ENCODE data around the gene PDLIM1. TPM values are rescaled to one million over a fixed set of nuclear protein-coding genes. Genes with fewer than 3 reads are reported as not detected.

PDLIM1 gene
- total RNA-seq, 1 experiment from 2014 or later, result 115 TPM

DNA sequence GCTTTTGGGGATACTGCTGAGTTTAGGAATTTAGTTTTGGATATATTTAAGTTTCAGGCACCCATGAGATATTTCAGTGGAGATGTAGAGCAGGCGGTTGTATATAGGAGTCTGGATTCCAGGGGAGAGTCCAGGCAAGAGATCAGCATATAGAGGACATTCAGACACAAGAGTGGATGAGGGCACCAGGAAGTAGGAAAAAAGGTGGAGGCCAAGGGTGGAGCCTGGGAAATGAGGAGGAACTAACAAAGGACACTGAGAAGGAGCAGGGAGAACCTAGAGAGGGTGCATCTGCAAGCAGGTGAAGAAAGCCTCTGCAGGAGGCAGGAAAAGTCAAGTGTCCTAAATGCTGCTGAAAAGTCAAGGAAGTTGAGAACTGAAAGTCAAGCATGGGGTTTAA, 13.1 kb upstream of the PDLIM1 start:
- H2BK15ac ChIP-seq (ENCODE audit: low read depth, low read length), result no peak overlapping the region
- no peaks in the 10 kb centered on the region for H3K9me3 Mint-ChIP-seq
- H2BK5ac ChIP-seq (ENCODE audit: insufficient read length, low read length), result no peak overlapping the region
- no peak overlapping the region for H3K4ac ChIP-seq (ENCODE audit: low read depth, low read length)
- H3K79me1 ChIP-seq (ENCODE audit: insufficient read depth, low read depth, low read length, poor library complexity, severe bottlenecking), result no peaks in the 10 kb centered on the region
- H3T11ph ChIP-seq (ENCODE audit: low read length), result no peak overlapping the region
- no peaks in the 10 kb centered on the region for H3K79me2 ChIP-seq (ENCODE audit: insufficient read depth, low read length)
- no peak overlapping the region for H3K18ac ChIP-seq (ENCODE audit: insufficient read length, low read depth, low read length)
- H3K36me3 Mint-ChIP-seq (ENCODE audit: insufficient read depth in 1 of 3, low read depth in 3 of 3), result no peaks in the 10 kb centered on the region
- no peak overlapping the region for H2AK5ac ChIP-seq (ENCODE audit: insufficient read length, low read length)
- H3K27ac ChIP-seq (ENCODE audit: insufficient read length, low read depth, low read length), result no peak overlapping the region
- H4K8ac ChIP-seq (replicated peaks; ENCODE audit: insufficient read length, low read depth, low read length), result no peak overlapping the region
- H3K27ac Mint-ChIP-seq, result no peak overlapping the region
- H3K14ac ChIP-seq (ENCODE audit: insufficient read depth, low read length), result no peak overlapping the region
- no peak overlapping the region for H3K4me2 ChIP-seq (ENCODE audit: insufficient read depth, insufficient read length, low read length)
- no peak overlapping the region for H3K4me3 Mint-ChIP-seq
- H4K91ac ChIP-seq (ENCODE audit: insufficient read length, low read depth, low read length), result no peak overlapping the region
- H4K20me1 ChIP-seq (ENCODE audit: control insufficient read depth, insufficient read depth, insufficient read length), result no peaks in the 10 kb centered on the region
- no peaks in the 10 kb centered on the region for H3K27me3 ChIP-seq (ENCODE audit: insufficient read depth, low read length)
- no peak overlapping the region for H3K56ac ChIP-seq (ENCODE audit: insufficient read length, low read depth, low read length)
- no peaks in the 10 kb centered on the region for H3K9me3 ChIP-seq (ENCODE audit: control insufficient read depth, low read depth, low read length)
- H3K4me1 Mint-ChIP-seq, result peaks cover 7 to 9% of the 10 kb centered on the region in 2 experiments
- peaks cover 33% of the 10 kb centered on the region for H3K27me3 Mint-ChIP-seq (ENCODE audit: low read depth)
- H2AFZ ChIP-seq (ENCODE audit: low read length), result no peak overlapping the region
- H2BK120ac ChIP-seq (ENCODE audit: low read depth, low read length, poor library complexity, severe bottlenecking), result no peak overlapping the region
- no peak for DNase-seq
- H2BK12ac ChIP-seq (ENCODE audit: insufficient read length, low read depth, low read length), result no peak overlapping the region
- H2BK20ac ChIP-seq (ENCODE audit: low read depth, low read length, poor library complexity, severe bottlenecking), result no peak overlapping the region
- H3K9ac ChIP-seq (ENCODE audit: extremely low read depth, insufficient read length, low read length), result no peak overlapping the region
- H3K23ac ChIP-seq (ENCODE audit: insufficient read length, low read depth, low read length), result no peak overlapping the region
- H3K23me2 ChIP-seq (ENCODE audit: insufficient read length, low read depth, low read length, poor library complexity, severe bottlenecking), result no peaks in the 10 kb centered on the region
- WGBS (ENCODE audit: extremely low coverage, insufficient read length, low lambda C conversion rate), result no CpG with 5 or more reads among the region's 1 CpG
- H4K5ac ChIP-seq (ENCODE audit: insufficient read length, low read depth, low read length), result no peak overlapping the region
- TF ChIP-seq, protein P1, sequence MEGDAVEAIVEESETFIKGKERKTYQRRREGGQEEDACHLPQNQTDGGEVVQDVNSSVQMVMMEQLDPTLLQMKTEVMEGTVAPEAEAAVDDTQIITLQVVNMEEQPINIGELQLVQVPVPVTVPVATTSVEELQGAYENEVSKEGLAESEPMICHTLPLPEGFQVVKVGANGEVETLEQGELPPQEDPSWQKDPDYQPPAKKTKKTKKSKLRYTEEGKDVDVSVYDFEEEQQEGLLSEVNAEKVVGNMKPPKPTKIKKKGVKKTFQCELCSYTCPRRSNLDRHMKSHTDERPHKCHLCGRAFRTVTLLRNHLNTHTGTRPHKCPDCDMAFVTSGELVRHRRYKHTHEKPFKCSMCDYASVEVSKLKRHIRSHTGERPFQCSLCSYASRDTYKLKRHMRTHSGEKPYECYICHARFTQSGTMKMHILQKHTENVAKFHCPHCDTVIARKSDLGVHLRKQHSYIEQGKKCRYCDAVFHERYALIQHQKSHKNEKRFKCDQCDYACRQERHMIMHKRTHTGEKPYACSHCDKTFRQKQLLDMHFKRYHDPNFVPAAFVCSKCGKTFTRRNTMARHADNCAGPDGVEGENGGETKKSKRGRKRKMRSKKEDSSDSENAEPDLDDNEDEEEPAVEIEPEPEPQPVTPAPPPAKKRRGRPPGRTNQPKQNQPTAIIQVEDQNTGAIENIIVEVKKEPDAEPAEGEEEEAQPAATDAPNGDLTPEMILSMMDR (conservative IDR thresholded peaks at IDR 0.05), result no peak
- H3K4me1 ChIP-seq (ENCODE audit: insufficient read depth, low read length), result peaks cover 5% of the 10 kb centered on the region
